SIG-M5 (cell line): ENCODE data around the gene ADGRE1.
"Not testable (repeated sequence)": the region's sequence is repeated elsewhere in the genome, so short reads cannot be mapped to it uniquely, and the experiment has no call there.

Experiments used
- DNase-seq: peaks from one replicate; lab custom pipeline; 2025; lab: John Stamatoyannopoulos, UW

Gene ADGRE1

DNA sequence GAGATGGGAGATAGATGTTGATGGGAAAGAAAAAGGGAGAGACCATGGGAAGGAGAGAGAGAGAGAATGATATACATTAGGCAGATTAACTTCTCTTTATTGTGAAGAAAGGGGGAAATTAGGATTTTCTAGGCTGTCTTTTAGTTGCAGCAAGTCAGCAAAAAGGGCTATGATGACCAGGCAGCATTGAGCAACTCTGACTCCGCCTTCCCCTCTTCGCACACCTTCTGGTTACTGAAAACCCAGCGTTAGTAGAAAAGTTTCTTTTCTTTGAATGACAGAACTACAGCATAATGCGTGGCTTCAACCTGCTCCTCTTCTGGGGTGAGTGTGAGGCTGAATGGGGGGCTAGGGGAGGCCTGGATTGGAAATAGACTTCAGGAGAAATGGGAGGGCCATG is at the start of gene ADGRE1:
TSS of gene ADGRE1 (plus strand) at position 264 of the 400 bp plus-strand sequence. CDS start at position 294, 30 bp downstream.
- no peak for DNase-seq

GRCh38 chr19:6838062-6838655 is 49.2 kb upstream of the ADGRE1 start:
- no peak for DNase-seq

DNA sequence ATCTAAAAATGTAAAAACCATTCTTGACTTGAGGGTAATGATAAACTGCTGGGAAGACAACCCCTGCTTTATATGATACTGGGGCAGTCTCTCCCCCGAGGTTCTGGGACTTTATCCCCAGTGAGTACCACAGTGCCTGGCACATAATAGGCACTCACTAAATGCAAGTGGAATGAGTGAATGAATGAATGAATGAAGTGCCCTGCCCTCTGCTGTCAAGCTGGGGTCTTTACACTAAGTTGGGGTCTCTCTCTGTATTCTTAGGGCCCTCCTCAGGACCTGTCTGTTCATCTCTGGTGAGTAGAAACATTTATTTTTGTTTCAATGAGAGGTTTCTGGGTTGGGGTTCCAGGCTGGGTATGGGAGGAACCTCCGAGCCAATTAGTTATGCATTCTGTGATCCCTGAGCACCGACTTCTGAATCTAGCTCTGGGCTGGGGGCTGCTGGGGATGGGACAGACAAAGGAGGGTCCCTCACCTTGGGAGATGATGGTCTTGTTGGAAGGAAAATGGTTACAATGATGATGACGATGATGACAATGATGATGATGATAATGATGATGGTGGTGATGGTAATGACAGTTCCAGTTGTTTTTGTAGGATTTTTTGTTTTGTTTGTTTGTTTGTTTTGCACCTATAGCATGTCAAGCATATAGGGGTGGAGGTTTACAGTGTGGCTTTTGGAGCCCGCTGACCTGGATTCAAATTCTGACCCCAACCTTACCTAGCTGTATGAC is 44.3 kb upstream of the ADGRE1 start:
- no peak for DNase-seq

DNA sequence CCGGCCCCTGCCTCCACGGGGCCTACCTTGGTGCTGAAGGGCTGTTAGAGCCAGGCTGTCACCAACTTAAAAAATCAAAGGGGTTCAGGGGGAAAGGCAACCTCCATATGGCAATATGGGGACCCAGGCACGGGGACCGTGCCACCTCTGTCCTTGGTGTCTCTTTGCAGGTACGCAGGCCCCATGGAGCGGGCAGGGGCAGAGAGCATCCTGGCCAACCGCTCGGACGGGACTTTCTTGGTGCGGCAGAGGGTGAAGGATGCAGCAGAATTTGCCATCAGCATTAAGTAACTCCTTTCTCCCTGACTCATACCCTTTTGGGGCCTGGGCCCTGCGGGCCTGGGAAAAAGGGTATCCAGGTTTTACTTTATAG is 39.6 kb upstream of the ADGRE1 start:
- DNase-seq, result no peak

- DNase-seq, result no peak
Measured at GRCh38 chr19:6848986-6849385, 38.4 kb upstream of the ADGRE1 start.

DNA sequence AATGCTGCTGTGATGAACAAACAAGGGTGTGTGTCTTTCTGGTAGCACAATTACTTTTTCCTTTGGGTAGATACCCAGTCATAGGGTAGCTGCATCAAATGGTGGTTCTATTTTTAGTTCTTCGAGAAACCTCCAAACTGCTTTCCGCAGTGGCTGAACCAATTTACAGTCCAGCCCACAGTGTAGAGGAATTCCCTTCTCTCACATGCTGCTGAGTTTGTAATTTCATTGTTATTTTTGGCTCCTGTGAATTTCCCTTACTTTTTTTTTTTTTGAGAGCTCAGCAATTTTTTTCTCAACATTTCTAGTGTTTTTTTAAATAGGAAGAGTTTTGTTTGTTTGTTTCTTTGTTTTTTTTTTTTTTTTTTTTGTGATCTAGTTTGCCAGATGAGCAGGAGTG is 37.5 kb upstream of the ADGRE1 start:
- DNase-seq, result no peak

GRCh38 chr19:6851359-6851758 is 36.0 kb upstream of the ADGRE1 start:
- no peak for DNase-seq

GRCh38 chr19:6852001-6852400 is 35.4 kb upstream of the ADGRE1 start:
- DNase-seq, result no peak

DNA sequence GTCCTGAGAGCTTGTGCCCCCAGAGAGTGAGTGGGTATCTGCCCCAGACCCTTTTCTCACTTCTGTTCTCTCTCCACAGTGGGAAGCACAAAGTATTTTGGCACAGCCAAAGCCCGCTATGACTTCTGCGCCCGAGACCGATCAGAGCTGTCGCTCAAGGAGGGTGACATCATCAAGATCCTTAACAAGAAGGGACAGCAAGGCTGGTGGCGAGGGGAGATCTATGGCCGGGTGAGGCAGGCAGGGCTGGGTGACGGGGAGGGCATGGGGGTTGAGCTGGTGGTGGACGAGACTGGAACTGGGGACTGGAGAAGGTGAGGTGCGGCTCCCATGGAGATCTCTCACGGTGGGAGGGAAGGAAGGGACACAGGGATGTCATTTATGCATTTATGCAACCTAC is 33.5 kb upstream of the ADGRE1 start:
- no peak for DNase-seq

- no peak for DNase-seq
Measured at GRCh38 chr19:6854758-6855157, 32.6 kb upstream of the ADGRE1 start.

- no peak for DNase-seq
Measured at GRCh38 chr19:6856749-6857372, 30.5 kb upstream of the ADGRE1 start.

GRCh38 chr19:6861683-6862286 is 25.6 kb upstream of the ADGRE1 start:
- no peak for DNase-seq

GRCh38 chr19:6862673-6863078 is 24.7 kb upstream of the ADGRE1 start:
- peak; percentile 39 for DNase-seq

- no peak for DNase-seq
Measured at GRCh38 chr19:6864325-6864940, 22.9 kb upstream of the ADGRE1 start.

DNA sequence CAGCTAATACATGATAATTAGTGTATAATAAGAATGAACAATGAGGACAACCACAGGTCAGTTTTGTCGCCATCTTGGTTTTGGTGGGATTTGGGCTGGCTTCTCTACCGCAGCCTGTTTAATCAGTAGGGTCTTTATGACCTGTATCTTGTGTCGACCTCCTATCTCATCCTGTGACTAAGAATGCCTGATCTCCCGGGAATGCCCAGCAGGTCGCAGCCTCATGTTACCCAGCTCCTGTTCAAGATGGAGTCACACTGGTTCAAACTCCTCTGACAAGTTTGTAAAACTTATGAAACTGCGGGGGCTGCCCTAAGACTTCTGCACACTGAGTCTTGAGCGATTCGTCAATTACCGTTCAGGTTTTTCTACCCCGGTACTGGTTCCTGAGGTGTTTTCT is 21.5 kb upstream of the ADGRE1 start:
- DNase-seq, result no peak

DNA sequence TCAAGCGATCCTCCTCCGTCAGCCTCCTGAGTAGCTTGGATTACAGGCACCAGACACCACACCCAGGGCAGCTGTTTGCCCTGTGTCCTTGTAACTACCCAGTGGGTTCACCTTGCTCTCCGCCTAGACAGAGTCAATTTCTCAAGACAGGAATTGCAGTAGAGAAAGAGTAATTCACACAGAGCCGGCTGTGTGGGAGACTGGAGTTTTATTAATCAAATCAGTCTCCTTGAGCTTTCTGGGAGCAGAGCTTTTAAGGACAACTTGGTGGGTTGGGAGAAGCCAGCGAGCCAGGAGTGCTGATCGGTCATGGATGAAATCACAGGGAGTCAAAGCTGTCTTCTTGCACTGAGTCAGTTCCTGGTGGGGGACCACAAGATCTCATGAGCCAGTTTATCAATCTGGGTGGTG is 20.6 kb upstream of the ADGRE1 start:
- no peak for DNase-seq

GRCh38 chr19:6868351-6868750 is 19.0 kb upstream of the ADGRE1 start:
- peak; percentile 64 for DNase-seq

DNA sequence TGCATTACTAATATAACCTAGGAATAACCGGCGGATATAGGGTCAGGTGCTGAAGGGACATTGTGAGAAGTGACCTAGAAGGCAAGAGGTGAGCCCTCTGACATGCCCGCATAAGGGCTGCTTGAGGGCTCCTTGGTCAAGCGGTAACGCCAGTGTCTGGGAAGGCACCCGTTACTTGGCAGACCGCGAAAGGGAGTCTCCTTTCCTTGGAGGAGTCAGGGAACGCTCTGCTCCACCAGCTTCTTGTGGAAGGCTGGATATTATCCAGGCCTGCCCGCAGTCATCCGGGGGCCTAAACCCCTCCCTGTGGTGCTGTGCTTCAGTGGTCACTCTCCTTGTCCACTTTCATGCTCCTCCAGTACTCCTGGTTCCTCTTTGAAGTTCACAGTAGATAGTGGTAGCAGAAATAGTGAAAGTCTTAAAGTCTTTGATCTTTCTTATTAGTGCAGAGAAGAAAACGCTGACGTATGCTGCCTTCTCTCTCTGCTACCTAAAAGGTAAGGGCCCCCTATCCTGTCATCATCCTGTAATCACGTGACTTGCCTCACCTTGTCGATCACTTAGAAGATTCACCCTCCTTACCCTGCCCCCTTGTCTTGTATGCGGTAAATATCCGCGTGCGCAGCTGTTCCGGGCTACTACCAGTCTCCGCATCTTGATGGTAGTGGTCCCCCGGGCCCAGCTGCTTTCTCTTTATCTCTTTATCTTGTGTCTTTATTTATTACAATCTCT is 18.1 kb upstream of the ADGRE1 start:
- DNase-seq, result not testable (repeated sequence)

GRCh38 chr19:6873708-6874431 is 13.5 kb upstream of the ADGRE1 start:
- no peak for DNase-seq

GRCh38 chr19:6875218-6875617 is 12.2 kb upstream of the ADGRE1 start:
- DNase-seq, result no peak

- no peak for DNase-seq
Measured at GRCh38 chr19:6876748-6877147, 10.6 kb upstream of the ADGRE1 start.
